ENCODE data around the gene ERLIN1.
"Not testable (repeated sequence)": the region's sequence is repeated elsewhere in the genome, so short reads cannot be mapped to it uniquely, and the experiment has no call there.

ERLIN1 gene

DNA sequence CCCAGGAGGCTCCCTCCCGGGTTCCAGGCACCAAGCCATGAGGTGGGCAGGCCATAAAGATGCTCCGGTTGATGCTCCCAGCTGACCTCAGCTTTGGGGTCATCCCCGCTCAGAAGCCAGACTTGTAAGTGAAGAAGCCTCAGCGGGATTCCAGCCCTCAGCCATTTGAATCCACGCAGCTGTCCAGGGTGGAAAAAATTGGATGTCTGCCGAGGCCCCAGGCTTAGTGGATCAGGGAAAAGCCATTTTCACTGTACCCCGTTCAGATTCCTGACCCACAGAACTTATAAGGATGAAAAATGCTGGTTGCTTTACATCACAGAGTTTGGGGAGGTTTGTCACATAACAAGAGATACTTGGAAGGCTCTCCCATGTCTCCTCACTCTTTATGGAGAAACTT, 55.0 kb downstream of the ERLIN1 start:
- no peak overlapping the region for H3K4me3 ChIP-seq (ENCODE audit: low read depth in 1 of 2, low read length in 2 of 2)
- peaks cover 0 to 4% of the 10 kb centered on the region in 2 donors for H3K9me3 ChIP-seq (ENCODE audit: control insufficient read depth in 1 of 2, low read length in 2 of 2)
- no peaks in the 10 kb centered on the region for H3K36me3 ChIP-seq (ENCODE audit: control insufficient read depth in 1 of 2, insufficient read depth in 2 of 2, low read length in 2 of 2)
- H3K4me1 ChIP-seq (ENCODE audit: control insufficient read depth in 1 of 2, insufficient read depth in 2 of 2, low read length in 2 of 2) = no peaks in the 10 kb centered on the region
- no peaks in the 10 kb centered on the region for H3K27me3 ChIP-seq (ENCODE audit: low read depth, low read length)
- no peak overlapping the region for H3K27ac ChIP-seq (ENCODE audit: low read length)

DNA sequence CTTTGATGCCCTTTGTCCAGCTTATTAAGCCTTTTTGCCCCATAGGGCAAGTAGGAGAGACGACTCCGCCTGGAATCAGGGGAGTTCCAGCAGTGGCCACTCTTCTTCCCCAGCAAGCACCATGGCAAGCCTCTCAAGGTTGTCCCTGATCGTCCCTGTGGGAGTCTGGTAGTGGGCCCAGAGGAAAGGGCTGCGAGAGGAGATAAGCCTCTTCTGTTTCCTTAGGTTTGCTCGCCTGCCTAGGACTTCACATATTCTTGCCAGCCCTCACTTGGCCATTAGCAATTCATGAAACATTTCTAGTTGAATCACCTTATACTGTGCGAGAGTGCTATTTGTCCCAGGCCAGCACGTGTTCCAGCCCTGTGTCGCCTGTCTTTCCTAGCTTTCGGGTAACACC, 56.4 kb downstream of the ERLIN1 start:
- Histone ChIP-seq H3K4me3 (ENCODE audit: low read depth in 1 of 2, low read length in 2 of 2) (no peak overlapping the region), H3K36me3 (ENCODE audit: control insufficient read depth in 1 of 2, insufficient read depth in 2 of 2, low read length in 2 of 2) (no peaks in the 10 kb centered on the region), H3K27me3 (ENCODE audit: low read depth, low read length) (no peaks in the 10 kb centered on the region), H3K9me3 (ENCODE audit: control insufficient read depth in 1 of 2, low read length in 2 of 2) (no peaks in the 10 kb centered on the region), H3K27ac (ENCODE audit: low read length) (no peak overlapping the region), H3K4me1 (ENCODE audit: control insufficient read depth in 1 of 2, insufficient read depth in 2 of 2, low read length in 2 of 2) (no peaks in the 10 kb centered on the region)

DNA sequence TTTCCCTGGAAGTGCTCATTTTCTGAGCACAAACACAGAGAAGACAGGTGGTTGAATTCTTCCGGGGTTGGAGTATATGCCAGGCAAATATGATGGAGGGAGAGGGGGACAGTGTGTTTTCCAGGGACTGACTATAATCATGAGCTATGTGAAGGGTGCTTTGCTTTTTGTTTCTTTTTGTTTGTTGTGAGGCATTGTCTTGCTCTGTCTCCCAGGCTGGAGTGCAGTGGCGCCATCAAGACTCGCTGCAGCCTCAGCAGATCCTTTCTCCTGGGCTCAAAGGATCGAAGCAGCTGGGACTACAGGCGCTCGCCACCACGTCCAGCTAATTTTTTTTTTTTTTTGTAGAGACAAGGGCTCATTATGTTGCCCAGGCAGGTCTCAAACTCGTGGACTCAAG, 56.9 kb downstream of the ERLIN1 start:
- no peaks in the 10 kb centered on the region for H3K4me1 ChIP-seq (ENCODE audit: control insufficient read depth in 1 of 2, insufficient read depth in 2 of 2, low read length in 2 of 2)
- H3K27me3 ChIP-seq (ENCODE audit: low read depth, low read length) = no peaks in the 10 kb centered on the region
- no peaks in the 10 kb centered on the region for H3K9me3 ChIP-seq (ENCODE audit: control insufficient read depth in 1 of 2, low read length in 2 of 2)
- no peak overlapping the region for H3K27ac ChIP-seq (ENCODE audit: low read length)
- no peak overlapping the region for H3K4me3 ChIP-seq (ENCODE audit: low read depth in 1 of 2, low read length in 2 of 2)
- H3K36me3 ChIP-seq (ENCODE audit: control insufficient read depth in 1 of 2, insufficient read depth in 2 of 2, low read length in 2 of 2) = no peaks in the 10 kb centered on the region

DNA sequence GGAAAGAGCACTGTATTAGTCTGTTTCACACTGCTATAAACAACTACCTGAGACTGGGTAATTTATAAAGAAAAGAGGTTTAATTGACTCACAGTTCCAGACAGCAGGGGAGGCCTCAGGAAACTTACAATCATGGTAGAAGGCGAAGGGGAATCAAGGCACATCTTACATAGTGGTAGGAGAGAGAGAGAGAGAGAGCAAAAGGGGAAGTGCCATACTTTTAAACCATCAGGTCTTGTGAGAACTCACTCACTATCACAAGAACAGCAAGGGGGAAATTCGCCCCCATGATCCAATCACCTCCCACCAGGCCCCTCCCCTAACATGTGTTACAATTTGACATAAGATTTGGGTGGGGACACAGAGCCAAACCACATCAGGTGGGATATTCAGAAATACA, 60.5 kb downstream of the ERLIN1 start:
- not testable (repeated sequence) for H3K9me3 ChIP-seq (ENCODE audit: control insufficient read depth in 1 of 2, low read length in 2 of 2); H3K4me1 ChIP-seq (ENCODE audit: control insufficient read depth in 1 of 2, insufficient read depth in 2 of 2, low read length in 2 of 2)

DNA sequence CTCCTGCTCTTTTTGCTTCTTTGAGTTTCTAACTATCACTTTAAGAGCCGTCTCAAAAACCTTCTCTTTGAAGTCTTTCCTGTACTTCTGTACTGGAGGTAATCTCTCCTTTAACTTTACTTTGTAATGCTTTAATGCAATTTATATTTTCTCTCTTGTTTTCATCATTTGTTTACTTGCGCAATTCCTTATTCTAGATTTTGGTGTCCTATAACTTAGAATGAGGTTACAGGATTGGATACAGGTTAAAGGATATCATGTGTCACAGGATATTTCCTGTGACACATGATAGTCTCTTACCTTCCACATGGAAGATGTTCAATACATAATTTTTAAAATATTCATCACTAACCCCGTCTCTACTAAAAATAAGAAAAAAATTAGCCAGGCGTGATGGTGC, 61.7 kb downstream of the ERLIN1 start:
- no peaks in the 10 kb centered on the region for H3K27me3 ChIP-seq (ENCODE audit: low read depth, low read length)
- no peaks in the 10 kb centered on the region for H3K36me3 ChIP-seq (ENCODE audit: control insufficient read depth in 1 of 2, insufficient read depth in 2 of 2, low read length in 2 of 2)
- H3K4me3 ChIP-seq (ENCODE audit: low read depth in 1 of 2, low read length in 2 of 2) = no peak overlapping the region
- H3K4me1 ChIP-seq (ENCODE audit: control insufficient read depth in 1 of 2, insufficient read depth in 2 of 2, low read length in 2 of 2) = no peaks in the 10 kb centered on the region
- no peak overlapping the region for H3K27ac ChIP-seq (ENCODE audit: low read length)
- no peaks in the 10 kb centered on the region for H3K9me3 ChIP-seq (ENCODE audit: control insufficient read depth in 1 of 2, low read length in 2 of 2)

More for the DNA sequence above, 60.5 kb downstream of the ERLIN1 start:
- not testable (repeated sequence) for H3K27me3 ChIP-seq (ENCODE audit: low read depth, low read length); H3K4me3 ChIP-seq (ENCODE audit: low read depth in 1 of 2, low read length in 2 of 2); H3K36me3 ChIP-seq (ENCODE audit: control insufficient read depth in 1 of 2, insufficient read depth in 2 of 2, low read length in 2 of 2); H3K27ac ChIP-seq (ENCODE audit: low read length)

DNA sequence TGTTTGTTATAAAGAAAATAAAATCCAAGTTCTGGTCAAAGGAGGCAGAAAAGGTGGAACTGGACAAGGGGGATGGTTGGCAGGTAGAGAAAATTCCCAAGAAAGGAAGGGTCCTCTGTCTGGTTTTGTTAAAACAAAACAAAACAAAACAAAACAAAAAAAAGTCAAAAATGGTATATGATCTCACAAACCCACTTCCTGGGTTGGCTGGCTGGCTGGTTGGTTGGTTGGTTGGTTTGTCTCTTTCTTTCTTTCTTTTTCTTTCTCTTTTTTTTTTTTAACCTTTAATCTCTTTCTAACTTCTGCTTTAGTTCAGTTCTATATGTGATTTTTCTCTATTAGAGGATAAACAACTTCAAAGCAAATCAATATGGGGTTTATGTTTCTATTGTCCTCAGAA, 63.0 kb downstream of the ERLIN1 start:
- H3K9me3 ChIP-seq (ENCODE audit: control insufficient read depth in 1 of 2, low read length in 2 of 2) = no peaks in the 10 kb centered on the region
- H3K36me3 ChIP-seq (ENCODE audit: control insufficient read depth in 1 of 2, insufficient read depth in 2 of 2, low read length in 2 of 2) = no peaks in the 10 kb centered on the region
- no peaks in the 10 kb centered on the region for H3K27me3 ChIP-seq (ENCODE audit: low read depth, low read length)
- no peak overlapping the region for H3K27ac ChIP-seq (ENCODE audit: low read length)
- no peak overlapping the region for H3K4me3 ChIP-seq (ENCODE audit: low read depth in 1 of 2, low read length in 2 of 2)
- H3K4me1 ChIP-seq (ENCODE audit: control insufficient read depth in 1 of 2, insufficient read depth in 2 of 2, low read length in 2 of 2) = no peaks in the 10 kb centered on the region

DNA sequence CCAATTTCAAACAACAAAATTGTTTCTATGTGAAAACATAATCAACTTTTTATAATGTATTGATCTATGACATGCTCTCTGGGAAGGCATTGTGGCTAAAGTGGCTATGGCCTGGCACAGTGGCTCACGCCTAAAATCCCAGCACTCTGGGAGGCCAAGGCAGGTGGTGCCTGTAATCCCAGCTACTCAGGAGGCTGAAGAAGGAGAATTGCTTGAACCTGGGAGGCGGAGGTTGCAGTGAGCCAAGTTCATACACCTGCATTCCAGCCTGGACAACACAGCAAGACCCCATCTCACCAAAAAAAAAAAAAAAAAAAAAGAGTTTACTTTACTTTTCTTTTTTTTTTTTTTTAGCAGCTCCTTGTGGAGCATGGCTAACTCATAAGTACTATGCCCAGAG, 65.3 kb downstream of the ERLIN1 start:
- Histone ChIP-seq H3K27ac (ENCODE audit: low read length) (no peak overlapping the region), H3K4me1 (ENCODE audit: control insufficient read depth in 1 of 2, insufficient read depth in 2 of 2, low read length in 2 of 2) (no peaks in the 10 kb centered on the region), H3K4me3 (ENCODE audit: low read depth in 1 of 2, low read length in 2 of 2) (no peak overlapping the region), H3K9me3 (ENCODE audit: control insufficient read depth in 1 of 2, low read length in 2 of 2) (no peaks in the 10 kb centered on the region), H3K27me3 (ENCODE audit: low read depth, low read length) (no peaks in the 10 kb centered on the region), H3K36me3 (ENCODE audit: control insufficient read depth in 1 of 2, insufficient read depth in 2 of 2, low read length in 2 of 2) (no peaks in the 10 kb centered on the region)

DNA sequence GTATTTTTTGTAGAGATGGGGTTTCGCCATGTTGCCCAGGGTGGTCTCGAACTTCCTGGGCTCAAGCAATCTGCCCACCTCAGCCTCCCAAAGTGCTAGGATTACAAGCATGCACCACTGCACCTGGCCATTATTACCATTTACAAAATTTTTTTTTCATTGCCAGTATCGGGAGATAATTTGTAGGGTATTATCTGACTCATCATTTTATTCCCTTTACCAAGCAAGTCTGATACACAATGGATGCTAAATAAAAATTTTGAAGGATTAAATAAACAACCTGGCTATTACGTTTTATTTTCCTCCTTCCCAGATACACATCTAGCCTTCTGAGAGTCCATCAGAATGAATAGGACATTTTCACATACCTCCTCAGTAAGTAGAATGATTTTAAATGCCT, 66.1 kb downstream of the ERLIN1 start:
- H3K9me3 ChIP-seq (ENCODE audit: control insufficient read depth in 1 of 2, low read length in 2 of 2) = no peaks in the 10 kb centered on the region
- H3K27me3 ChIP-seq (ENCODE audit: low read depth, low read length) = no peaks in the 10 kb centered on the region
- H3K27ac ChIP-seq (ENCODE audit: low read length) = no peak overlapping the region
- no peaks in the 10 kb centered on the region for H3K36me3 ChIP-seq (ENCODE audit: control insufficient read depth in 1 of 2, insufficient read depth in 2 of 2, low read length in 2 of 2)
- H3K4me1 ChIP-seq (ENCODE audit: control insufficient read depth in 1 of 2, insufficient read depth in 2 of 2, low read length in 2 of 2) = no peaks in the 10 kb centered on the region
- no peak overlapping the region for H3K4me3 ChIP-seq (ENCODE audit: low read depth in 1 of 2, low read length in 2 of 2)

DNA sequence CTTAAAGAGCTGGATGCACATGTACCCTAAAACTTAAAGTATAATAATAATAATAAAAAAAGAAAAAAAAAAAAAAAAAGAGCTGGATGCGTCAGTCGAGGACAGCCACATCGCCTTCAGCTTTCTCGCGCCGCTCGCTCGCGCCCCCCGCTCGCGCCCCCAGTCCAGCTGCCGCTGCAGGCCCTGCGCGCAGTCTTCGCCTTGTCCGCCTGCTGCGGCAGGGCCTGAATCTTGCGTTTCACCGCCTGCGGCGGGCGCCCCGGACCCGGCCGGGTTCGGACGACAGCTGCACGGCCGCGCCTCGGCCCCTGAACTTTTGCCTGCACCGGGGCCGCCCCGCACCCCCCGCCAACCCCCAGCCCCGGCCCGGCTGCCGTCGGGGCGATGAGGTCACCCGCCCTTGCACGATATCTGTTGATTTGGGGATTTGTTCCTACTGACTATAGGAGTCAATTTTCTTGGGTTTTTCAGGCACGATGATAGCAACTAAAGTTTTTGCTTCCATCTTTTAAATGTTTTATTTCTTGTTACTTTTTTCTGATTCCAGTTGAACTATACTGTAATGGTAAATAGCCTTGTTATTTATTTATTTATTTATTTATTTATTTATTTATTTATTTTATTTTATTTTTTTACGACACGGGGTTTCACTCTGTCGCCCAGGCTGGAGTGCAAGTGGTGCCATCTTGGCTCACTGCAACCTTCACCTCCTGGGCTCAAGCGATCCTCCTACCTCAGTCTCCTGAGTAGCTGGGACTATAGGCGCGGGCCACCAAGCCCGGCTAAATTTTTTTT, 70.7 kb downstream of the ERLIN1 start:
- H3K27me3 ChIP-seq (ENCODE audit: low read depth, low read length) = peaks cover 3% of the 10 kb centered on the region
- no peak overlapping the region for H3K4me3 ChIP-seq (ENCODE audit: low read depth in 1 of 2, low read length in 2 of 2)

DNA sequence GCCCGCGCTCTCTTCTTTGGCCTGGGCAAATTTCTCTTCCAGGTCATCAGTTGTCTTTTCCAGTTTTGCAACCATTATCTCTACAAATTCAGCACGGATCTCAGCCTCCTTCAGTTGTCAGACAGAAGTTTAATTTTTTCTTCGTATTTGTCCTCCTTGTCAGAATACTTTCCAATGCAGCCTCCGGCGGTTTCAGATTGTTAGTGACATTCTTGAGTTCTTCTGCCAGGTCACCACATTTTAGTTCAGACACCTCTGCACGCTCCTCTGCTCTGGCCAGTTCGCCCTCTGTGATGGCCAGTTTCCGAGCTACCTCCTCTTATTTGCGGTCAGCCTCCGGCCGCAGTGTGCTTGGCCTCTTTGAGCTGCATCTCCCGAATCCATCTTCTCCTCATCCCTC, 71.4 kb downstream of the ERLIN1 start:
- no peaks in the 10 kb centered on the region for H3K9me3 ChIP-seq (ENCODE audit: control insufficient read depth in 1 of 2, low read length in 2 of 2)
- no peaks in the 10 kb centered on the region for H3K36me3 ChIP-seq (ENCODE audit: control insufficient read depth in 1 of 2, insufficient read depth in 2 of 2, low read length in 2 of 2)
- no peak overlapping the region for H3K4me3 ChIP-seq (ENCODE audit: low read depth in 1 of 2, low read length in 2 of 2)
- no peaks in the 10 kb centered on the region for H3K4me1 ChIP-seq (ENCODE audit: control insufficient read depth in 1 of 2, insufficient read depth in 2 of 2, low read length in 2 of 2)
- H3K27ac ChIP-seq (ENCODE audit: low read length) = no peak overlapping the region
- peaks cover 3% of the 10 kb centered on the region for H3K27me3 ChIP-seq (ENCODE audit: low read depth, low read length)

More for the DNA sequence above, 70.7 kb downstream of the ERLIN1 start:
- no peak overlapping the region for H3K27ac ChIP-seq (ENCODE audit: low read length)
- no peaks in the 10 kb centered on the region for H3K4me1 ChIP-seq (ENCODE audit: control insufficient read depth in 1 of 2, insufficient read depth in 2 of 2, low read length in 2 of 2)
- no peaks in the 10 kb centered on the region for H3K36me3 ChIP-seq (ENCODE audit: control insufficient read depth in 1 of 2, insufficient read depth in 2 of 2, low read length in 2 of 2)
- no peaks in the 10 kb centered on the region for H3K9me3 ChIP-seq (ENCODE audit: control insufficient read depth in 1 of 2, low read length in 2 of 2)

DNA sequence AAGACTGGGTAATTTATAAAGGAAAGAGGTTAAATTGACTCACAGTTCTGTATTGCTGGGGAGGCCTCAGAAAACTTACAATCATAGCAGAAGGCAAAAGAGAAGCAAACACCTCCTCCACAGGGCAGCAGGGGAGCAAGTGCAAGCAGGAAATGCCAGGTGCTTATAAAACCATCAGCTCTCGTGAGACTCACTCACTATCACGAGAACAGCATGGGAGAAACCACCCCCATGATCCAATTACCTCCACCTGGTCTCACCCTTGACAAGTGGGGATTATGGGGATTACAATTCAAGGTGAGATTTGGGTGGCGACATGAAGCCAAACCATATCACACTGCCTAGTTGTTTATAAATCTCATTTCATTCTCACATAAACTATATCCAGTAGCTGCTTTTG, 76.2 kb downstream of the ERLIN1 start:
- H3K4me1 ChIP-seq (ENCODE audit: control insufficient read depth in 1 of 2, insufficient read depth in 2 of 2, low read length in 2 of 2) = no peaks in the 10 kb centered on the region
- no peak overlapping the region for H3K4me3 ChIP-seq (ENCODE audit: low read depth in 1 of 2, low read length in 2 of 2)
- no peaks in the 10 kb centered on the region for H3K9me3 ChIP-seq (ENCODE audit: control insufficient read depth in 1 of 2, low read length in 2 of 2)
- peaks cover 3% of the 10 kb centered on the region for H3K27me3 ChIP-seq (ENCODE audit: low read depth, low read length)
- H3K27ac ChIP-seq (ENCODE audit: low read length) = no peak overlapping the region
- H3K36me3 ChIP-seq (ENCODE audit: control insufficient read depth in 1 of 2, insufficient read depth in 2 of 2, low read length in 2 of 2) = no peaks in the 10 kb centered on the region

DNA sequence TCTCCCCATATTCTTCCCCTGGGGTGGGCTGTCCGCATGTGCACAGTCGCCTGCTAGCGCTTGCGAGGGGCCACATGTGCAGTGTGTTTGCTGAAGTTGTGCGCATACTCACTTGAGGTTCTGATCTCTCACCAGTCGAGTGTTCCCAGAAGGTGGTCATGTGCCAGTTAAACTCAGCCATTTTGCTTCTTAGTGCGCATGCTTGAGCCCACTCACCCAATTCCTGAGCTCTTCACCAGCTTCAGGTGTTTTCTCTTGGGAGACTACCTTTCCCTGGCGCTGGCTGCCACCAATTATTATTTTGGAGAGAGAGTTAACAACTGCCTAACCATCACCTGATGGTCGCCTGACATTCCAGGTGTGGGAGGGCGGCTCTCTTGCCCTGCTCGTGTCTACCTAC, 79.0 kb downstream of the ERLIN1 start:
- H3K9me3 ChIP-seq (ENCODE audit: control insufficient read depth in 1 of 2, low read length in 2 of 2) = no peaks in the 10 kb centered on the region
- no peaks in the 10 kb centered on the region for H3K36me3 ChIP-seq (ENCODE audit: control insufficient read depth in 1 of 2, insufficient read depth in 2 of 2, low read length in 2 of 2)
- H3K27ac ChIP-seq (ENCODE audit: low read length) = no peak overlapping the region
- no peaks in the 10 kb centered on the region for H3K27me3 ChIP-seq (ENCODE audit: low read depth, low read length)
- H3K4me3 ChIP-seq (ENCODE audit: low read depth in 1 of 2, low read length in 2 of 2) = no peak overlapping the region
- H3K4me1 ChIP-seq (ENCODE audit: control insufficient read depth in 1 of 2, insufficient read depth in 2 of 2, low read length in 2 of 2) = no peaks in the 10 kb centered on the region

All from muscle layer of duodenum (tissue), 2 donors.